ENCODE measurements around the gene CLCN3.

GRCh38 chr4:169690787-169691186, 70.4 kb downstream of the CLCN3 start:
- TF ChIP-seq CTCF (conservative IDR thresholded peaks at IDR 0.05; ENCODE audit: low read depth, low read length), result no peak
- TF ChIP-seq EZH2 (IDR thresholded peaks at IDR 0.05; ENCODE audit: borderline replicate concordance, low read depth, low read length, poor library complexity, severe bottlenecking), result no peak
